GM18499 (cell line): ENCODE measurements around the gene PKD2L1.

Source experiments
- ATAC-seq: cut with Tn5 transposase; IDR thresholded peaks from one replicate; pipeline ENCODE4 v1.9.1; 2021; ENCODE audit warnings: moderate number of reproducible peaks; ENCODE audit not compliant: insufficient read depth, unreplicated experiment

PKD2L1 gene

DNA sequence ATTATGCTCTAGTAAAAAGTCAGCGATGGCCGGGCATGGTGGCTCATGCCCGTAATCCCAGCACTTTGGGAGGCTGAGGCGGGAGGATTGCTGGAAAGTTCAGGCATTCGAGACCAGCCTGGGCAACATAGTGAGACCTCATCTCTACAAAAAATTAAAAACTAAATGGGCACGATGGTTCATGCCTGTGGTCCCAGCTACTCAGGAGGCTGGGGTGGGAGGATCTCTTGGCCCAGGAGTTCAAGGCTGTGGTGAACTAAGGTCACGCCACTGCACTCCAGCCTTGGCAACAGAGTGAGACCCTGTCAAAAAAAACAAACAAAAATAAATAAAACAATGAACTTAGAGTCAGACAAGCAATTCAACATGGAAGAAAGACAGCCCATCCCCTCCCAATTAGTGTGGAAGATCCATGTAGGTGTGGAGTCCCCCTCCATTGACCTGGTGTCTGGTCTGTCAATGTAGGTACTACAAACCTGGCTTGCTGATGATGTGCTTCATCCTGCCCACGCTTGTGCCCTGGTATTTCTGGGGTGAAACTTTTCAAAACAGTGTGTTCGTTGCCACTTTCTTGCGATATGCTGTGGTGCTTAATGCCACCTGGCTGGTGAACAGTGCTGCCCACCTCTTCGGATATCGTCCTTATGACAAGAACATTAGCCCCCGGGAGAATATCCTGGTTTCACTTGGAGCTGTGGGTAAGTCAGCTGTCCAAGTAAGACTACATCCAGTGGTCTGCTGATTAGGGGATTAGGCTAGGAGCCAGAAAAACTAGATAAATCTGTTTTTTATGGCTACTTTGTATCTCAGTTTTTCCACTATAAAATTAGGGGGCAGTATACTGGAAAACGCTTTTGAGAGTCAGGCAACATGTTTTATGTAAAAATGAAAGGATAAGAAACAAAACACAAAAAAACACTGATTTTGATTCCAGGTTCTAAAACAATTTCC lies 26.3 kb upstream of the PKD2L1 start:
- no peak for ATAC-seq

- no peak for ATAC-seq
Observed at GRCh38 chr10:100355086-100355485, 25.1 kb upstream of the PKD2L1 start.

DNA sequence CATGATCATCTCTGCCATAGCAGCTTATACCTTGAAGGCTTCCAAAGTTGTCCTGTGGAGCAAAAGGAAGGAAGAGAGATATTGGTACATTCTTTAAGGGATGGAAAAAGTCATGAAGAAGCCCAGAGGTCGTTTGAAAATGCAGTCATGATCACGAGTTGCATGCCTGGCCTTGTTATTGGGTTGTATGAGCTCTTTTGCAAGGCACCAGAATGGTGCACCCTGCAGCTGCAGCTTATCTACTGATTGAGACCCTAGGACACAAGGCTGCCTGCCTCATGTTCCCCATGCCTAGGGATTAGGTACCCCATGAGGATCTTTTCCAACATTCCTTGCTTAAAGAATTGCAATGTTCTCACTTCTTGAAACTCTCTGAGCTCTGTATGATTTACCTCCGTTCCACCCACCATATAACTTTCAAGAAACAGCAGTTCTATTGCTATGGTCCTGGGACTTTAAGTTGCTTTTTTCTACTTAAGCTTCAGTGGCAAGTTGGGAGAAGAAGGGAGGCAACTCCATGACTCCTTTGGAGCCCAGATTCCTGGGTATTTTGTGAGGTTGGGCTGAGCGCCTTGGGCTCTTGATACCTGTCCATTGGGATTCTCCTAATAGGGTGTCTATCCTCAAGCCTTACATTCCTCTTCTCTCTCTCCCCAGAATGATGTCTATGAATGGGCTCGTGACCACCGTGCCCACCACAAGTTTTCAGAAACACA lies 23.9 kb upstream of the PKD2L1 start:
- no peak for ATAC-seq

DNA sequence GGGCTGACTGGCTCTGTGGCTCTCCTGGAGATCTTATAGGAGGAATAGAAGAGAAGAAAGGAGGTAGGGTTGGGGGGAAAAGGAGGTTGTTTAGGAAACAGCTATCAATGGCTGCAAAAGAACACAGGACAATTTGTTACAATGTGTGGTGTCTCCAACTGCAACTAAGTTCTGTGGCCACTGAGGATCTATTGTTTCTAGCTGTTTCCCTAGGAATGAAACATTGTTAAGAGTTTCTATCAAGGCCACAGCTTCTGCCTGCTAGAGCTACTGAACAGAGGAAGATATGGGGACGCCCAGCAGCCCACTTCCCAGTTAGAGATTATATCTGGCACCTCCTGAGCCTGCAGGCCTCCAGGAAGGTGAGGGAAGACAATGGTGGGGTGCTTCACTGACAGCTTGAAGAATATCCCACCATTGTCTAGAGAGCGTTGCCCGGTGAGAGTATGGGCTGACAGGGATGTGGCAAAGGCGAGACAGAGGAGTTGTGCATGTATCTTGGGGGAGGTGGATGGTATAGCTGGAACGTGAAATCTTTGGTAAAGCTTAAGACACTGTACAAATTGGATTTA lies 21.0 kb upstream of the PKD2L1 start:
- no peak for ATAC-seq

DNA sequence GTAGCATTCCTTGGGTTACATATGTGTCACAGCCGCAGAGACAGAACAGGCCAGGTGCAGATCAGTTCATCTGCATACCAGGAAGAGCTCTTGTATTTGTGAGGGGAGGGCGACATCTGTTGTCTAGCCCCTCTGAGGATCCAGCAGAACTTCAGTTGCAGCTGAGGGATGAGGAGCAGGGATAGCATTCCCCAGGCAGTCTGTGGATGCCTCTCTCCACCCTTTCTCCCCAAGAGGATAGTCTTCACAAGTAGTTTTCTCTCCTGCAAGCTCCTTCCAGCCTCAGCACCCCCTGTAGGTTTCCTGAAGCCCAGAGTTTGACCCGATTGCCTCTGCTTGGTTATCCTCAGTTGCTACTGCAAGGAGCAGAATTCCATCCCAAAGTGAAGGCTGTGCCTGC lies 19.6 kb upstream of the PKD2L1 start:
- ATAC-seq, result no peak

DNA sequence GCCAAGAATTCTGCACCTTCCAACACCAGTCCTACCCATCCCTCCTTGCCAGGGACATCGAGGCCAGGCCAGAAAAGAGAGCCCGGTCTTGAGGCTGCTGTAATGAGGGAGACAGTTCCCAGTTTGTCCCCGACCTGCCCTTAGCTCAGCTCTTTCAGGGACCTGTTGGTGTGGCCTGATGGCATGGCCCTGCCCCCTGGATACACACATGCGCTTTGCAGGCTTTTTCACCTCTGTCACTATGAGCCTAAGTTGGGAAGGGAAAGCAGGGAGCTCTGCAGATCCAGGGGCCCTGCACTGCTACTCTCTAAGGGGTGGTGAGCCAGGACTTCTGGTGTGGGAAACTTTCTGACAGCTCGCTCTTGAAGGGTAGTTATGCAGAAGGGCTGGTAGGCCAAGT lies 19.1 kb upstream of the PKD2L1 start:
- ATAC-seq, result no peak

GRCh38 chr10:100348389-100348927 lies 18.4 kb upstream of the PKD2L1 start:
- no peak for ATAC-seq

GRCh38 chr10:100347568-100348195 lies 17.7 kb upstream of the PKD2L1 start:
- no peak for ATAC-seq

DNA sequence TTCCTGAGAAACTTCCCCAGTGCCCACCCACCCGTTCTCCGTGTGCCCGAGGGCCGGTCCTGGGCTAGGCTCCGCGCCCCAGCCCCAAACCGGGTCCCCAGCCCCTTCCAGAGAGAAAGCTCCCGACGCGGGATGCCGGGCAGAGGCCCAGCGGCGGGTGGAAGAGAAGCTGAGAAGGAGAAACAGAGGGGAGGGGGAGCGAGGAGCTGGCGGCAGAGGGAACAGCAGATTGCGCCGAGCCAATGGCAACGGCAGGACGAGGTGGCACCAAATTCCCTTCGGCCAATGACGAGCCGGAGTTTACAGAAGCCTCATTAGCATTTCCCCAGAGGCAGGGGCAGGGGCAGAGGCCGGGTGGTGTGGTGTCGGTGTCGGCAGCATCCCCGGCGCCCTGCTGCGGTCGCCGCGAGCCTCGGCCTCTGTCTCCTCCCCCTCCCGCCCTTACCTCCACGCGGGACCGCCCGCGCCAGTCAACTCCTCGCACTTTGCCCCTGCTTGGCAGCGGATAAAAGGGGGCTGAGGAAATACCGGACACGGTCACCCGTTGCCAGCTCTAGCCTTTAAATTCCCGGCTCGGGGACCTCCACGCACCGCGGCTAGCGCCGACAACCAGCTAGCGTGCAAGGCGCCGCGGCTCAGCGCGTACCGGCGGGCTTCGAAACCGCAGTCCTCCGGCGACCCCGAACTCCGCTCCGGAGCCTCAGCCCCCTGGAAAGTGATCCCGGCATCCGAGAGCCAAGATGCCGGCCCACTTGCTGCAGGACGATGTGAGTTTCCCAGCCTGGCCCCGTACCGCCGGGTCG lies 16.9 kb upstream of the PKD2L1 start, which contains the start of gene SCD:
TSS of gene SCD (plus strand) at position 469 of the 803 bp plus-strand sequence. CDS start at position 741, 272 bp downstream.
- ATAC-seq, result peak; percentile 71

GRCh38 chr10:100346351-100346764 lies 16.3 kb upstream of the PKD2L1 start:
- ATAC-seq, result no peak

DNA sequence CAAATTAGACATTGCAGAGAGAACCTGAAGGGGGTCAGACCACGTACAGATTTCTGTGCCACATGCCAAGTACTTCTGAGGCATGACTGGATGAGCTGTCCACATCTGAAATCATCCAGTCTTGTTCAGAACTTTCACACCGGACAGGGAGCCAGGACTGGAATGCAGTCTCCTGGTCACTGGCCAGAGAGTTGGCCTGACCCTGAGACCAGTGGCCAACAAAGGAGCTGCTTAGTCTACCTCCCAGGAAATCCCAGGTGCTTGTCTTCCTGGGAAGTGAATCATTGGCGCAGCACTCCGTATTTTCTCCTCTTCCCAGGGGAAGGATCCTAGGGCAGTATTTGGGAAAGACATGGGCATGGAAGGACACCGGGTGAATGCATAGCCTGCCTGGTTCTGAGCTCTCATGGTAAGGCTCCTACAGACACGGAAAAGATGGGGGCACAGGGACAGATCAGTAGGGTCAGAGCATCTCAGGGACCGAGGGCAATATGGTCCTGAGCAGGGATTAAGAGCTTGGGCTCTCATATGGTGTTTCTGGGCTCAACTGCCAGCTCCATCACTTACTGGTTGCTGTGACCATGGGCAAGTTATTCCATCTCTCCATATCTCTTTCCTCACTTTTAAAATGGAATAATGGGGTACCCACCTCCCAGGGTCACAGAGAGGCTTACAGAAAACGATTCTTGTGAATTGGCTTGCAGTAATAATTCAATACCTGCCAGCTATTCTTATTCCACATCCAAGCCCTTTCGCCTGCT lies 15.7 kb upstream of the PKD2L1 start:
- ATAC-seq, result no peak

- ATAC-seq, result no peak
Observed at GRCh38 chr10:100344241-100344788, 14.3 kb upstream of the PKD2L1 start.

- no peak for ATAC-seq
Observed at GRCh38 chr10:100342627-100342972, 12.6 kb upstream of the PKD2L1 start.

DNA sequence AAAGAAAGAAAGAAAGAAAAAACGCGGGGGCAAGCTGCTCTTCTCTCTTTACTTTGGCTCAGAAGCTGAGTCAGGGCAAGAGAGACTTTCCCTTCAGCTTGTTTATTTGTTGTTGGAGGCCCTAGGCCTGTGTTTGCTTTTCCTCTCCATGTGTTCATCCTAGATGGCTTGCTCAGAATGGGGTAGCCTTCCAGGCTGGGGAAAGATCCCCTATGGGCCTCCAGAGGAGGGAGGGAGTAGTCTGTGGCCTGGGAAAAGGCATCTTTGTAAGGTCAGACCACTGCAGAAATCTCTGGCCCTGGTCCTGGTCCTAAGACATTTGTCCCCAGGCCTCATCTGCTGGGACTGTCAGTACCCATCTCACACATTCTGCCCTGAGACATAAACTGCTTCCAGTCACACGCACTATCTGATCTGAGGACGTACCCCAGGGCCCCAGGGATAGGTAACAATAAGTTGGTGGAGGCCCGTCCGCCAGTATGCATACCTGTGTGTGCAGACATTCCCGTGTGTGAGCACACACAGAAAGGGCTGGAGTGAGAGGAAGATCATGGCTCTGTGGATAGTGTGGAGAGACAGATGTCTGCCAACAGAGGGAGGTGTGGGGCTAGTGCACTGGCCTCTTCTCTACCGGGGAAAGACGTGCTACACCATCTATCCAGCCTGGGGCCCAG lies 12.1 kb upstream of the PKD2L1 start:
- ATAC-seq, result no peak

DNA sequence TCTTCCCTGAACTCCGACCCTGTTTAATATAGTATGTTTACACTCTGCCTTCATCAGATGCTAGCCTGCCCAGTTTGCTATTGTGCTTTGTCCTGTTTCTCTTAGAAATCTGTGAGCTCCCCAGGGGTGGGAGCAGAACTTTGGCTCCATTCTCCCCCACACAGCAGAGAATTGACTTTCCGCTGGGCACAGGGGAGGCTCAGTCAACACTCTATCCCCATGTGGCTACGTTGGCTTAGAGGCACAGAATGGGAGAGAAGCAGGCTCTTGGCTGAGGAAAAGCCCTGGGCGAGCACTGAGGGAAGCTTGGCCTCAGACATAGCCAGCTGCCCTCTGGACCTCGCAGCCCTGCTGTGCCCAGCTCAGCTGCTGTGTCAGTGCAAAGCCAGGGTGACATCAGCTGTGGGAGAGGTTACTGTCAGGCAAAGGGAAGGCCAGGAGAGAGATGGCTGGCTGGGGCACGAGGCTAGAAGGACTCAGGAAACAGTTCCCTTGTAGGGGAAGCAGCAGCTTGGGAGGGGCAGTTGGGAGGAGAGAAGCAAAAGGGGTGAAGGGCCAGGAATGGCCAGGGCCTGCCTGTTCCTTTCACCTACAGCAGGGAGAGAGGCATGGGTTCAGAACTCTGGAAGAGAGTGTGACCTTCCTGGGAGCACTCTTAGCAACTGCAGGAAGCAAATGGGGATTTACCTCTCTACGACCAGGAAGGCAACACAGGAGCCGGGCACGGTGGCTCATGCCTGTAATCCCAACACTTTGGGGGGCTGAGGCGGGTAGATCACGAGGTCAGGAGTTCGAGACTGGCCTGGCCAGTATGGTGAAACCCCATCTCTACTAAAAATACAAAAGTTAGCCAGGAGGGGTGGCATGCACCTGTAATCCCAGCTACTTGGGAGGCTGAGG lies 11.2 kb upstream of the PKD2L1 start:
- no peak for ATAC-seq

GRCh38 chr10:100339236-100339635 lies 9.2 kb upstream of the PKD2L1 start:
- ATAC-seq, result no peak

DNA sequence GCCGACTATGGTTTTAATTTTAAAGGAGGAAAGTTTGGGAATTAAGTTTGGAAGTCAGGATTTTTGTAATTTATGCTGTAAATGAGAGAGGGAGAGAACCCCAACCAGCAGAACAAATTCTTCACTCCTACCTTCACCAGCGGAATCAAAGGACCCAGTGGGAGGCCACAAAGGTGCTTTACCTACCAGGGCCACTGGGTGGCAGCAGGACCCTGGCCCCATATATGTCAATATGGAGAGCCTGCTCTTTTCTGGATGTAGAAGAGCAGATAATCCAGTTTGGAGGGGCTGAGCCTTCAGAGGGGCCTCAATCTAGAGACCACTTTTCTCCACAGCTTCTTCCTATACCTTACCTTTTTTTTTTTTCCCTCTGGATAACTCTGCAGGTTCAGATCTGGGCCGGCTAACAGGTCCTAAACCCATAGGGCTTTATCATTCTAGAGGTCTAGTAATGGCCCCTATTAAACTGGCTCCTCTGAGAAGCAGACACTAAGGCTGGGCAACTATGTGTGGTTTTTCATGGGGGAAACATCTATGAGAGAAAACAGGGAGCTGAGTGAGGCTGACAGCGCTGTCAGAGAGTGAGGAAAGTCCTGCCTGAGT lies 8.5 kb upstream of the PKD2L1 start:
- ATAC-seq, result no peak
